GM12874 (cell line): ENCODE results near the gene ASB1.

Experiments
- CTCF ChIP-seq: IDR thresholded peaks from 2 replicates; pipeline ENCODE4 v1.5.1; 2011; ENCODE audit warnings: low read depth, mild to moderate bottlenecking, control low read depth, low read length, moderate library complexity; ENCODE audit not compliant: insufficient read depth

ASB1 gene

DNA sequence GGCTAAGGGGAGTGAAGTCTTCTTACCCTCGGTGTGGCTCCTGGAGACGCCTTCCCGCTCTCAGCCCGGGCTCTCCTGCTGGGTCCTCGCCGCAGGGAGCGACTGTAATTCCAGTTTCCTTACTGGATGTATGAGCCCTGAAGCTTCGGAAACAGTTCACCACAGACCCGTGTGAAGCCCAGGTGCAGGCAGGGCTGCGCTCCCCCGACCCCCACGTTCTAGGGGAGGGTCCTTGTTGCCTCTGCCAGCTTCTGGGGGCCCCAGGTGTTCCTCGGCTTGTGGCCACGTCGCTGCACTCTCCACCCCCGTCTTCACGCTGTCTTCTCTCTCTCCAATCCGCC is 5.1 kb upstream of the ASB1 start:
- no peak for TF ChIP-seq CTCF

DNA sequence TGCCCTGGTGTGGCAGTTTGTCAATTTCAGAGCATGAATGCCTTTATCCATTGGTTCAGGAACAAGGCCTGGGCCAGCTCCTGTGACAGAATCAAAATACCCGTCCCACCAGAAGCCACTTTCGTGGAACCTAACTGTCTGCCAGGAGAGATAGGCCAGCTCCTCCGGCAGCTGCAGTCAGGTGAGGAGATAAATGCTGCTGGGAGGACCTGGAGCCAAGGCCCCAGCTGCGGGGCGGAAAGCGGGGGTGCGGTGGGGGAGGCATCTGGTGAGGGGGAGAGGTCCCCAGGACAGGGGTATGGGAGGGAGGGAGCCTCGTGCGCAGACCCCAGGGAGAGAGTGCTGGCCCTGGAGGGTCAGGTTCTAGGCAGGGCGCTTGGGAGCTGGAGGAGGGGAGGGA is 4.4 kb upstream of the ASB1 start:
- no peak for TF ChIP-seq CTCF

GRCh38 chr2:238422940-238423339 is 3.8 kb upstream of the ASB1 start:
- TF ChIP-seq CTCF: no peak

- TF ChIP-seq CTCF: no peak
Measured at GRCh38 chr2:238423561-238424312, 3.0 kb upstream of the ASB1 start.

- no peak for TF ChIP-seq CTCF
Measured at GRCh38 chr2:238424313-238424700, 2.4 kb upstream of the ASB1 start.

DNA sequence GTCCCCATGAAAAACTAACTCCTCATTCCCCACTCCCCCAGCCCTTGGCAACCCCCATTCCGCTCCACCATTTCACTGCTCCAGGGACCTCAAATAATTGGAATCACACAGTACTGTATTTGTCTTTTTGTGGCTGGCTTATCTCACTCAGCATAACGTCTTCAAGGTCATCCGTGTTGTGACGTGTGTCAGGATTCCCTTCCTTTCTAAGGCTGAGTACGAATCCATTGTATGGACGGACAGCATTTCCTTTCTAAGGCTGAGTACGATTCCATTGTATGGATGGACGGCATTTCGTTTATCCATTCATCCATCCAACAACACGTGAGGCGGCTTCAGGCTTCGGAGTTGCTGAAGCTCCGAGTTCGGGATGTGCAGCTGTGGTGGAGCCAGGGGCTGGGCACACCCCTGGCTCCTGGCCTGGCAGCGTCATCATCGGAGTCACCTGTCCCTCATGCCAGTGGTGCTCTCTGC is 1.2 kb upstream of the ASB1 start:
- TF ChIP-seq CTCF: no peak

DNA sequence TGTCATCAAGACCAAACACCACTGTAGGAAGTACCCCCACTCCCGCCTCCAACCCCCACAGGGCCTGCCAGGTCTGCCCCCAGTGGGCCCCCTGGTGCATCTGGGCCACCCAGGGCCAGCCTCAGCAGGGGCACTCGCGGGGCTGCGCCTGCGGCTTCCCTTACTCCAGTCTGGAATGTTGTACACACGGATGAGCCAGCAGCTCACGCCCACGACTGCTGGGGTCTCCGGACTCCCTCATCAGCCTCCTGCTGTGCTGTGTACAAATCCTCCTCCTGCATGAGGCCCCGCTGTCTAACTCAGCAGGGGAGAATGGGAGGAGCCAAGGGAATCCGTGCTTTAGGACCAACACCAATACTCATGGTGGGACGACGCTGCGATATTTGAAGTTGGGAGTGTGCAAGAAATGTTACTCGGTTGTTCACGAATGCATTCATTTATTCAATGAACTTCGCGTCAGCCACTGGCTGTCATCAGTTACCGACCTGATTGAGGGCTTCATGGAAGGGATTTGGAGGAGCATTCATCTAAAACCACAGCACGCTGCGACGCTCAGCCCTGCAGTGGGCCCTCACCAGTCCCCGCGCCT is 654 bp upstream of the ASB1 start:
- no peak for TF ChIP-seq CTCF
